ENCODE data around the gene HOXA3. TPM values are rescaled to one million over a fixed set of nuclear protein-coding genes. Genes with fewer than 3 reads are reported as not detected.

The HOXA3 gene
- total RNA-seq, 1 donor from 2014 or later: 77.4 TPM

- peaks cover 59% of the 10 kb centered on the region for H3K4me1 Mint-ChIP-seq (ENCODE audit: low read depth)
Measured at GRCh38 chr7:27091941-27092818, 60.2 kb downstream of the HOXA3 start.

GRCh38 chr7:27091105-27091504, 61.3 kb downstream of the HOXA3 start:
- peak overlapping the region; percentile 94 for H3K27ac Mint-ChIP-seq
- peaks cover 4% of the 10 kb centered on the region for H3K9me3 Mint-ChIP-seq (ENCODE audit: low read depth)
- peak overlapping the region; percentile 57 for H3K4me3 Mint-ChIP-seq (ENCODE audit: low read depth)
- no peaks in the 10 kb centered on the region for H3K27me3 Mint-ChIP-seq
- no peak for TF ChIP-seq CTCF (IDR thresholded peaks at IDR 0.05; ENCODE audit: unreplicated experiment)
- H3K36me3 Mint-ChIP-seq (ENCODE audit: insufficient read depth): peaks cover 6% of the 10 kb centered on the region
- DNase-seq (ENCODE audit: low spot score, unreplicated experiment): no peak
- peaks cover 59% of the 10 kb centered on the region for H3K4me1 Mint-ChIP-seq (ENCODE audit: low read depth)

More at GRCh38 chr7:27091941-27092818, 60.2 kb downstream of the HOXA3 start:
- no peak for DNase-seq (ENCODE audit: low spot score, unreplicated experiment)
- peak overlapping the region; percentile 53 for H3K4me3 Mint-ChIP-seq (ENCODE audit: low read depth)
- peaks cover 4% of the 10 kb centered on the region for H3K9me3 Mint-ChIP-seq (ENCODE audit: low read depth)
- no peak for TF ChIP-seq CTCF (IDR thresholded peaks at IDR 0.05; ENCODE audit: unreplicated experiment)
- H3K27me3 Mint-ChIP-seq: no peaks in the 10 kb centered on the region
- H3K27ac Mint-ChIP-seq: peak overlapping the region; percentile 94
- peaks cover 7% of the 10 kb centered on the region for H3K36me3 Mint-ChIP-seq (ENCODE audit: insufficient read depth)

- no peak for DNase-seq (ENCODE audit: low spot score, unreplicated experiment)
- peaks cover 4% of the 10 kb centered on the region for H3K9me3 Mint-ChIP-seq (ENCODE audit: low read depth)
- H3K4me1 Mint-ChIP-seq (ENCODE audit: low read depth): peaks cover 45% of the 10 kb centered on the region
- no peak overlapping the region for H3K4me3 Mint-ChIP-seq (ENCODE audit: low read depth)
- H3K27ac Mint-ChIP-seq: no peak overlapping the region
- no peaks in the 10 kb centered on the region for H3K27me3 Mint-ChIP-seq
- TF ChIP-seq CTCF (IDR thresholded peaks at IDR 0.05; ENCODE audit: unreplicated experiment): no peak
- peaks cover 4% of the 10 kb centered on the region for H3K36me3 Mint-ChIP-seq (ENCODE audit: insufficient read depth)
Measured at GRCh38 chr7:27088002-27088922, 64.1 kb downstream of the HOXA3 start.

- H3K9me3 Mint-ChIP-seq (ENCODE audit: low read depth): peaks cover 4% of the 10 kb centered on the region
- H3K27me3 Mint-ChIP-seq: no peaks in the 10 kb centered on the region
- DNase-seq (ENCODE audit: low spot score, unreplicated experiment): no peak
- no peak overlapping the region for H3K27ac Mint-ChIP-seq
- peaks cover 4% of the 10 kb centered on the region for H3K36me3 Mint-ChIP-seq (ENCODE audit: insufficient read depth)
- no peak overlapping the region for H3K4me3 Mint-ChIP-seq (ENCODE audit: low read depth)
- no peak for TF ChIP-seq CTCF (IDR thresholded peaks at IDR 0.05; ENCODE audit: unreplicated experiment)
- H3K4me1 Mint-ChIP-seq (ENCODE audit: low read depth): peaks cover 26% of the 10 kb centered on the region
Measured at GRCh38 chr7:27083646-27084045, 68.7 kb downstream of the HOXA3 start.

GRCh38 chr7:27082171-27082570, 70.2 kb downstream of the HOXA3 start:
- Mint-ChIP-seq H3K4me1 (ENCODE audit: low read depth) (peaks cover 24% of the 10 kb centered on the region), H3K27me3 (no peaks in the 10 kb centered on the region), H3K4me3 (ENCODE audit: low read depth) (no peak overlapping the region), H3K36me3 (ENCODE audit: insufficient read depth) (no peaks in the 10 kb centered on the region), H3K9me3 (ENCODE audit: low read depth) (no peaks in the 10 kb centered on the region), H3K27ac (no peak overlapping the region)
- no peak for DNase-seq (ENCODE audit: low spot score, unreplicated experiment)
- no peak for TF ChIP-seq CTCF (IDR thresholded peaks at IDR 0.05; ENCODE audit: unreplicated experiment)
